Measurements from ENCODE around the gene WIPI1.
"Not testable (repeated sequence)": the region's sequence is repeated elsewhere in the genome, so short reads cannot be mapped to it uniquely, and the experiment has no call there.

Gene WIPI1, protein sequence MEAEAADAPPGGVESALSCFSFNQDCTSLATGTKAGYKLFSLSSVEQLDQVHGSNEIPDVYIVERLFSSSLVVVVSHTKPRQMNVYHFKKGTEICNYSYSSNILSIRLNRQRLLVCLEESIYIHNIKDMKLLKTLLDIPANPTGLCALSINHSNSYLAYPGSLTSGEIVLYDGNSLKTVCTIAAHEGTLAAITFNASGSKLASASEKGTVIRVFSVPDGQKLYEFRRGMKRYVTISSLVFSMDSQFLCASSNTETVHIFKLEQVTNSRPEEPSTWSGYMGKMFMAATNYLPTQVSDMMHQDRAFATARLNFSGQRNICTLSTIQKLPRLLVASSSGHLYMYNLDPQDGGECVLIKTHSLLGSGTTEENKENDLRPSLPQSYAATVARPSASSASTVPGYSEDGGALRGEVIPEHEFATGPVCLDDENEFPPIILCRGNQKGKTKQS

DNA sequence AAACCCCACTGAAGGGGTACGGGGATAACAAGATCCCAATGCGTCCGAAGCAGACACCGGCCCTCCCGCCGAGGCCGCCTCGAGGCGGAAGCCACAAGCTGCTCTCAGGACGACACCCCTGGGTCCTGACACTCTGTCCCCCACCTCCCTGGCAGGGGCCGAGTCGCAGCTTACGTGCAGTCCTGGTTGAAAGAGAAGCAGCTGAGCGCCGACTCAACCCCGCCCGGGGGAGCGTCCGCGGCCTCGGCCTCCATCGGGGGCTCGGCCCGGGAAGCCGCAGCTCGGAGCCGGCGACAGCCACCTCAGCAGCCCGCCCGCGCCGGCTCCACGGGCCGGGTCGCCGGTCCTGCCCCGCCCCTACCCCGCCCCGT is at the start of gene WIPI1:
Gene WIPI1 (minus strand): TSS at position 329 of the 371 bp plus-strand sequence. CDS start 75 bp downstream, at position 254.
- DNase-seq: peak in 8 of 14 donors; percentile 42 to 87 (median 81)

DNA sequence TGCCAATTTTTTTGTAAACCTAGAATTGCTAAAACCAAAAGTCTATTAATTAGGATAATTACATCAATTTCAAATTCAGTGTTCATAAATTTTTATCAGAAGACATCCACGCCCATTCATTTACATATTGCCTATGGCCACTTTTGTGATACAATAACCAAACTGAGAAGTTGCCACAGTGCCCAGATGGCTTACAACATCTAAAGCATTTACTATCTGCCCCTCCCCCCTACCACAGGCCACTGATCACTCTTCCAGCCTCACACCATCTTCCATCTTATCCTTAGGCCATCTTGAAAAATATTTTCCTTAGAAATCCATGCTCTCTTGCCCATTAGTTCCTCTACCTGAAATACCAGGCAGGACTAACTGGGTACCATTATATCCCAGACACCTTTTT is 48.7 kb upstream of the WIPI1 start:
- DNase-seq: no peak

DNA sequence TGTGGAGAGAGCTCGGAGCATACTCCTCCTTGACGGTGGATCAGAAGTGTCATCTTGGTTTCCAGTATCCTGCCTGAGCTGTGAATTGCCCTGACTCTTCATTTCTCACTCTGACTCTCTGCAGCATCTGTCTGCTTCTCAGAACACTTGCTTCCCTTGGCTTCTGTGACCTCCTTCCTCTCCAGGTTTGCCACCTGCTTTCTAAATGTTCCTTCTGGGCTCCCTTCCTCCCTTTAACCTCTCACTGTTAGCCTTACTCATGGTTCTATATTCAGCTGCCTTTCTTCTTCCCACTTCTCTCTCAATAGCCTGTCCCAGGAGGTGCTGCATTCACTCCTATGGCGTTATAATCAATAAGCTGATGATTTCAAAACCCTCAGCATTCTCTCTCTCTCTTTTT is 43.8 kb upstream of the WIPI1 start:
- no peak for DNase-seq

DNA sequence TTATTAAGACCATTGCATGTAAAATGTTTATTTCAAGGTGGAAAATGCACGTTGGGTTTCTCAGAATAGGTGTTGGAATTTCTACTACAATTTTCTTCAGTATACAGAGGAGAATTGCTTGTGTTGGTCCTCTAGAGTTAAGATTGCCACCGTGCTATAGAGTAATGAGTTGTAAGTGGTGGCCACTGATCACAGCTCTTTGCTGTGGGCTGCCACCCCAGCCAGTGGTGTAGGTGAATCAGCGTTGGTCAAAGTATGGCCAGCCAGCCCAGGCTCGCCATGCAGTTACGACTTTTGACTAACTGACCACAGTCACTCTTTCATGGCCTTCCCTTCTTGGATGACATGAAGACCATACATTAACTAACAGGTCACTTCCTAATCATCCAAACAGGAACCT is 42.3 kb upstream of the WIPI1 start:
- no peak for DNase-seq

DNA sequence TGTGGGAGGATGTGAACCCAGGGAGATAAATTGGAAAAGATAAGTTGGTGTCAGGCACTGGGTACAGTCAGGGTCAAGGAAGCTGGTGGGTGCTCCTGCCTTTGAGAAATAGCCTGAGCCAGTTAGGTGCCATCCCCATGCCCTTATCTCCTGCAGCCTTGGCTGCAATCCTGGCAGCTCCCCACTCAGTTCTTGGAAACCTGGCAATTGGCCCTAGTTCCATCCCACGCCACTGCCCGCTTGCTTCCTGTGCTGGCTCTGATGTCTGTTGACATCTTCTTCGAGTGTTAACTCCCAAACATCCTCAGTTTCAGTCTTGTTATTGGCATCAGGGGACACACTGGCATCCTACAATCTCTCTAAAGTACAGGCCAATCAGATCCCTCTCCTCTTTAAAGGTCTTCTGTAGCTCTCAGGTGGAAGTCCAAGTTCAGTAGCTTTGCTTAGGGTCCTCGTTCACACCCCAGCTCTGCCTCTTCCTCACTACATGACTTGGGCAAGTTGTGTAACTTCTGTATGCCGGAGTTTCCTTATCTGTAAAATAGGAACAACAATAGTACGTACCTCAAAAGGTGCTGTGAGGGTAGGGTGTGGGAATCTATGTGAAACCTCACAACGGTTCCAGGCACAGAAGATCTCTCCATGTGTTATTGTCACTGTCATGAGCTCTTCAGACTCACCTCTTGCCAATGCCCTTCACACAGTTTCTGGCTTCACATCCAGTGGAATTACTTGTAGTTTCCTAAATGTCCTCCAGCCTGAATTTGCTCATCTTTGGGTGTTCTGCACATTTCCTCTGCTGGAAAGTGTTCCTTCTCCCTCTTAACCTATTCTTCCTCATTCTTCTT is 41.4 kb upstream of the WIPI1 start:
- DNase-seq: peak in 1 of 14 donors; percentile 27

DNA sequence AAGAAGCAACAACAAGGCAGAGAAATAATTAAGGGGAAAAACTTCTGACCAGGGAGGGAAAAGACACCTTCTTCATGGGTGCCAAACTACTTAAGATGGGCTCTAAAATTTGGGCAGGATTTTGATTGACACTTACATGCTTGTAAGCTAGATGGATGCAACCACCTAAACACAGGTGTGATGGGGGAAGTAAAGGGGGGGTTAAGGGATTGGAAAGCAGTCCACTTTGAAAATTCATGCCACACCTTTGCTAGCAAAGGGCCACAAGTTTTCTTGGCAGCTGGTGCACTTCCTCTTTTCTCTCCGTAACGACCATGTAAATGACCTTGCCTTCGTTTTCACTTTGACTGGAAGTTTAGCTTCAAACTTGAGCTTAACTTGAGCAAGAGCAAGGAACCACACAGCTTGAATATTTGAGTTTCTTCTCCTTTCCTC is 40.6 kb upstream of the WIPI1 start:
- peak in 2 of 14 donors; percentile 3 to 22 for DNase-seq

DNA sequence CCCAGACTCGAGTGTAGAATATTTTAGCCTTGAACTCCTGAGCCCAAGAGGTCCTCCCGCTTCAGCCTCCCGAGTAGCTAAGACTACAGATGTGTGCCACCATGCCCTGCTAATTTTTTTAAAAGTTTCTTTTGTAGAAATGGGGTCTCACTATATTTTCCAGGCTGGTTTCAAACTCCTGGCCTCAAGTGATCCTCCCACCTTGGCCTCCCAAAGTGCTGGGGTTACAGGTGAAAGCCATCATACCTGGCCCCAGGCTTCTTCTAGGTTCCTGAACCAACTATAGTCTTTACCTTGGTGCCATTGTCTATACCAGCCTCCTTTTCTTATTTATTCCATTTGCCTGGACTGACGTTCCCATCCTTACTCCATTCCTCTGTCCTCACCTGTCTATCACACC is 37.8 kb upstream of the WIPI1 start:
- DNase-seq: no peak

DNA sequence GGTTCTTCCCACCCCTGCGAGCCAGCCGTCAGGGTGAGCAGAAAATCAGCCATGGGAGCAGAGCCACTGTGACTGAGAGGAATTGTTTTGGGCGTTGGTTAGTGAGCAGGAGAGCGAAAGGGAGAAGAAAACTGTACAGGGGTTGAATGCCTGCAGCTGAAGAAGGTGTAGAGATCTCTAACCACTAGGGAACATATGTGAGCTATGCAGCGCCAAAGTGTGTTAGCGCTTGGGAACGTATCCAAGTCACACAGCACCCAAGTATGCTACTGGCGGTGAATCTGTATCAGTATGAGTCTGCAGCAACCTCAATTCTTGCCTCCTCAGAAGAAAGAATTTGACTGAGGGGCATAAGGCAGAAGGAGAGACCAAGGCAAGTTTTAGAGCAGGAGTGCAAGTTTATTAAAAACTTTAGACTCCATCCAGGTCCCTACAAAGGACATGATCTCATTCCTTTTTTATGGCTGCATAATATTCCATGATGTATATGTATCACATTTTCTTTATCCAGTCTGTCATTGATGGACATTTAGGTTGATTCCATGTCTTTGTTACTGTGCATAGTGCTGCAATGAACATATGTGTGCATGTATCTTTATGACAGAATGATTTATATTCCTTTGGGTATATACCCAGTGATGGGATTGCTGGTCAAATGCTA is 35.2 kb upstream of the WIPI1 start:
- not testable (repeated sequence) for DNase-seq

DNA sequence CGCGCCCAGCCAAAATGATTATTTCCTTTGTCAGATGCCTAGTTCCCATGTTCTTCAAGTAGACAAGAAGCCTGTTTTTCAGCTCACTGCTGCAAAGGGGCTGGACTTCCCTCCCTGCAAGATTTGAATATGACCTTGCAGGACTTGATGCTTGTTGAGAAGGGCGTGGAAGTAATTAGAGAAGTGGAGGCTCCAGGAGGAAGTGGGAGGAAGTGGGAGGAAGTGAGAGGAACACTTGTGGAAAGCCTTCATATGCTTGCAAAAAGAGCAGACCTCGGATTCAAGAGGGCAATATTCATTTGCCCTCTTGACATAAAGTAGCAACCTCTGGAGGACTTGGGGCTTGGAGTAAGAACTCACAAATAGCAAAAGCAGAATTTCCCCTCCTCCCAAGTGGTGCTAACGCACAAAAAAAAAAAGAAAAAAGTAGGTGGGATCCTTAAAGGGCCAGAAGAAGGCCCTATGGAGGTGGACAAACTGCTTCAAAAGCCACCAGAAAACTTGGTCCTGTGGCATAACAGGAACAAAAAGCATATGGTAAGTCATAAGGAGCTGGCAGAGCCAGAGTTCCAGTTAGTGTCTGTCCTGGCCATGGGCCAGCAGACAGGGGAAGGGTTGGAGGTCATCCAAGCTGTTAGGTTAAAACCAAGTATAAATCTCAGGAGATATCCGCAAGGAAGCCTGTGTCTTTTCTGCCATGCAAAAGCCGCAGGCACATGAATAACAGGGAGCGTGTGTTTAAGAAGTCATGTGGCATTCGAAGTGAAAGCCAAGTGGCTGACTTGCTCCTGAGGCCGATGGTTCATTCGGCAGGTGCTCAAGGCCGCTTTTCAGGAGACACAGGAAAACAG is 34.3 kb upstream of the WIPI1 start:
- peak in 4 of 14 donors; percentile 14 to 19 (median 17) for DNase-seq

DNA sequence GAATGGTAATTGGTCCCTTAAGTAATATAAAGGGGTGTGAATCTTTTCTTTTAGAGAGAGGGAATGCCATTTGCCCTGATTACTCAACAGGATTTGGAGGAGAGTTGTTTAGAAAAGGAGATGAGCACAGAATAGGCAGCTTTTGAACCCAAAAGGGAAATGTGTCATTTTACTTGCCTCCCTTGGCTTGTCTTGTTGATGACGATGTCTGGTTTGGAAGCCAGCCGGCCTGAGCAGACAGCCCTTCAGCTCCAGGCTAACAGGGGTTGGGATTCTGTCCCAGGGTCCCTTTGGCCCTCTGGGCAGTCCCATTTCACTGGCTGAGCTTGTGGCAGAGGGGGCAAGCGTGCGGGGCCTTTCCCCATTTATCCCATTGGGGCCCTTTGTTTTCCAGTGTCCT is 32.6 kb upstream of the WIPI1 start:
- peak in 1 of 14 donors; percentile 6 for DNase-seq

DNA sequence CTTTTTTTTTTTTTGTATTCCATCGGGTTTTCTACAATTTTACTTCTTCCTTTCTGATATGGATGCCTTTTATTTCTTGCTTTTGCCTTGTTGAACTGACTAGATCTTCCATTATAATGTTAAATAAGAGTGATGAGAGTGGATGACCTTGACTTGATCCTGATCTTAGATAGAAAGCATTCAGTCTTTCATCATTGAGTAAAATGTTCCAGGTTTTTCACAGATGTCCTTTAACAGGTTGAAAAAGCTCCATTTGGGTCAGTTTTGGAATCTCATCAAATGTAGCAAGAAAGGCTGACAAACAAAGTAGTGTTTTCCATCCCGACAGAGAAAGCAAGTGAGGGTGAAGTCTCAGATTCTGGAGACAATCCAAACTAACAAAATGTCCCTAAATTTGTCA is 27.2 kb upstream of the WIPI1 start:
- no peak for DNase-seq

DNA sequence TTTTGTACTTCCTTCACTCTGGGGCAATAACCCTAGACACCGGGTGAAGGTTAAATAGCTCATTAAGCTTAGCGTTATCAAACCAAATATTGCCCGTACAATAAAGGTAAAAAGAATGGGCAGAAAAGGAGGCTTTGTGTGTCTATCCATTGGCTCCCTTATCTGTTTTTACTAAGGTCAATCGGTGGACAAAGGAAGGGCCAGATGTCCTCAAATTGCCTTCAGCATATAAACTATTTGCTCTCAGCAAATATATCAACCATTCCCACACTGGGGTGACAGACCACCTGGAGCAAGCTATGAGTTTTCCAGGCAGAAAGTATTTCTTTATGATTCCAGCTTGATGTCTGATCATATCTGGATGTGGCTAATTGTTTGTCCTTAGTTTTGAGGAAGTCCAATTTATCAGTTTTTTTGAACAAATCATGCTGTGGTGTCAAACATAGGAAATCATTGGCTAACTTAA is 25.3 kb upstream of the WIPI1 start:
- no peak for DNase-seq

DNA sequence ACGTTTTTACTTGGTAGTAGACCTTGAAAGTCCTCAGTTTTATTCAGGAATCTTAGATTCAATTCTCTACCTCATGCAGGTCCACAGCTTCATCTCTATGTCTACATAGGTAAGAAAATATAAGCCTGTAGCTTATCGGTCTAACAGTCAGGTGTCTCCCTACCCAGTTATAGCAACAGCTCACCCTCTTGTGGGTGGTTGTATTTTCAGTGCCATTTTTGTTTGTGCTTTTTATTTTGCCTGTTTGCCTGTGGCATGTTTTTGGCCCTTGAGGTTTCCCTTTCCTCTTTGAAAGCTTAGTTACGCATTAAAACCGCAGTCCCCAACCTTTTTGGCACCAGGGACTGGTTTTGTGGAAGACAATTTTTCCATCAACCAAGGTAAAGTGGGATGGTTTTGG is 23.6 kb upstream of the WIPI1 start:
- no peak for DNase-seq

DNA sequence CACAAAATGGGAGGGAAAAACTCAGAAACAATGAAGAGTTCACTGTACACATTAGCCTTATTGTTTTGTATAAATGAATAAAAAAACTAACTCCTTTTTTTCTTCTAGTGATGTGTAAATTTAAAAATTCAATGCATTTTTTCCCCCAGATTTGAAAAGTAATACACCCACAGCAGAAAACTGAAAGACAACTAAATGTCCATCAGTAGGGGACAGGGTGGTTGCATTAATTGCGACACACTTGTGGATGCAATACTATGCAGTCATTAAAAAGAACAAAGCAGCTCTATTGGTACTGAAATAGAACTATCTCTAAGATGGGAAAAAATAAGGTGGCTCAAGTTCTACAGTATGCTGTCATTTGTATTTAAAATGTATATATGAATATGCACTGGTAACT is 13.7 kb upstream of the WIPI1 start:
- no peak for DNase-seq

DNA sequence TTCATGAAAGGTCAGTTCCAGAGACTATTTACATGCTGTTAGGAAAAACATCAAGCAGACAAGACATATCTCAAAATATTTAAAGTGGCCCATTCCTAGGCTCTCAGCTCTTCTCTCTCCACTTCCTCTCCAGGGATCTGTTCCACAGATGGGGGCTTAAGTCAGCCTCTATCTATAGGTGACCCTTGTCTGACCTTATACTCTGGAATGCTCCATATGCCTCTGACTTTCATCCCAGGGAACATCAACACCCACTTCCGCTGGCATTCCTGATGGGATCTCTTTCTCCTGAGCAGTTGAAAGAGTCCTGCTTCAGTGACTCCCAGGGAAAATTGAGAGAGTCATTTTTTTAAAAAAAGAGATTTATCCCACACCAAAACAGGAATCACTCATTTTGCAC is 11.5 kb upstream of the WIPI1 start:
- DNase-seq: no peak

DNA sequence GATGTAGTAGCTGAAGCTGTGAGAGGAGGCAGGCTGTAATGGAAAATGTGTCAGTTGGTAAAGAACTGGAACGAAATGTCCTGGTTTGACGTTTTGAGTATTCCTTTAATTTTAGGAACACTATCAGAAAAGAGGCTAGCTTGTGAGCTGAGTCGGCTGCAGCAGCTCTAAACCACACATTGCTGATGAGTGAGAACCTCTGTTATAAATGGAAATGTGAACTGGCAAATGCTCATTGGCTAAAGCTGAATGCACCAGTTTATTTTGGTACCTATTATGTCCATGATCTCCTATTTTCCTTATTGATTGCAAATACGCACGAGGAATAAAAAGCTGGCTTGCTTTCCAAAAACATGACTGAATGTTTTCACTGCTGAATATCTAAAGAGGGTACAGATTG is 11.0 kb upstream of the WIPI1 start:
- no peak for DNase-seq

DNA sequence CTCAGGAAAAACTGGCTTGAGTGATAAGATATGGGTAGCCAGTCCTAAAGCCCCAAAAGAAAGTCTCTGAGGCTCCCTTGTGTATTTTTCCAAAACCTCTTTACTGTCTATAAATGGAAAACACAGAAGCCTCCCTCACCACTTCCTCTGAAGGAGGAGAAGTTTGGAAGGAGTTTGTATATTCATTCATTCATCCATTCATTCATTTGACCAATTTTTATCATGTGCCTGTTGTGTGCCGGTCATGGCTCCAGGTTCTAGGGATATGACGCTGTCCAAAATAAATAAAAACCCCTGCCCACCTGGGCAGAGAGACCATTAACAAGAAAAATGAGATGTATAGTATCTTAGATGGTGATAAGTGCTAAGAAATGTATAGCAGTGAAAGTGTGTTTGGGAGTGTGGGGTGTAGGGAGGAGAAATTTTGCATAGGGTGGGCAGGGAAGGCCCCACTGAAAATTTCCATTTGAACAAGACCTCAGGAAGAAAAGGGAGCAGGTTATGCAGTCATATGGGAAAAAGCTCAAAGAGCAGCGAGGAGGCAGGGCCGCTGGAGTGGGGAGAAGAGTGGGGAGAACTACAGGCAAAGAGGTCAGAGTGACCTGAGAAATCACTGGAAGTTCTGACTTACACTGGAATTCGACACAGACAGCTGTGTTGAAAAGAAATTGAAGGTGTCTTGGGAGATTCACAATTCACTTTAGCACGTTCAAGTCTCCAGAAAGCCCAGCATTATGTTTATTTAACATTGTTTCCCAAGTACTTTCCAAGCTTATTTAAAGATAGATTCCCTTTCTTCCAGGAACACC is 6.1 kb upstream of the WIPI1 start:
- DNase-seq: no peak

DNA sequence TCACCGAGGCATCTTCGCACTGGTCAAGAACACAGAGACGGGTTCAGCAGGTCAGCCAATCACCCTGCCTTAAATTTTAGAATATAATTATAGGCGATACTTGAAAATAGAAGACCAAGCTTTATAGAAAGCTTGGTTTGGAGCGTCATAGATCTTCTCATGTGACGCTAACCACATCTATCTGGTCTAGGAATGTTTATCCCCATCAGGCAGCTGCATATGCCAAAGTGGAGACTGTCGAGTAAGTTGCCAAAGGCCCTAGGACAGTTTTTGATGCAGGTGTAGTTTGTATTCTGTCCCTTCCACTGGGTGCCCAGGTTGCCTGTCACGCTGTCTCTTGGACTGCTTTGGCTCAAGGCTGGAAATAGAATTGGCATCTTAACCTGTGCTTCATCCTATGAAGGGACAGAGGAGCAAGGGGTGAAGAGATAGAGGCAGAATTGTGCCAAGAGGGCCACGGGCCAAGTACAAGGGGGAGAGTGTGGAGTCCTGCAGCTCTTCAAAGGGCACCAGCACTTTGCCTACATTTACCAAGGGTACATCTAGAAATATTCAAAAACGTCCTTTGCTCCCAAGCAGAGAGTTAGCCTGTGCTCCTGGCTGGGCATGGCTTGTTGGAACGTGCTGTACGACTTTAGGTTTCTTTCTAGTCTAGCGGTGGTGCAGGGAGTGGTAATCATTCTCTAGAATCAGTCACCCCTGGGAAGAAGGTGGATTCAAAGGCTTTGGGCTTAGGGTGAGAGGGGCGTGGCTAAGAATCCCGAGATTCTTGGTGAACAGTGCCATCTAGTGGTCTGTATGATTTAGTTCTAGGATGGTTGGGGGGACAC is 5.3 kb upstream of the WIPI1 start:
- DNase-seq: peak in 9 of 14 donors; percentile 15 to 83 (median 25)

DNA sequence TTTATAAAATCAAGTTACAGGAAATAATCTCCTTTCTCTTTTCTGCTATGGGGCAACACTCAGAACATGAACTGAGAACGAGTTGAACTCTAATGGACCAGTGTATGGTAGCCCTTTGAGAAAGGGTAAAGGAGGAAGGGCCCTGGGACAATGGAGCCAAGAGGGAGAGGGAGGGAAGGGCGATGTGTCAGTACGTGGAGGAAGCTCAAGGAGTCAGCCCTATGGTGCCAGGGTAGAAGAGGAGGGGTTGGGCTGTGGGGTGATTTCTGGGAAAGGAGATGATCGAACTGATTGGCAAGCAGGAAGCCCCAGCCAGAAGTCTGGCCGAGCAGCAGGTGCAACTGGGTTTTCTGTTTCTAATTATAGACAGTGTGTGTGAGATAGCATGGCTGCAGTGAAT is 4.3 kb upstream of the WIPI1 start:
- DNase-seq: peak in 1 of 14 donors; percentile 14

DNA sequence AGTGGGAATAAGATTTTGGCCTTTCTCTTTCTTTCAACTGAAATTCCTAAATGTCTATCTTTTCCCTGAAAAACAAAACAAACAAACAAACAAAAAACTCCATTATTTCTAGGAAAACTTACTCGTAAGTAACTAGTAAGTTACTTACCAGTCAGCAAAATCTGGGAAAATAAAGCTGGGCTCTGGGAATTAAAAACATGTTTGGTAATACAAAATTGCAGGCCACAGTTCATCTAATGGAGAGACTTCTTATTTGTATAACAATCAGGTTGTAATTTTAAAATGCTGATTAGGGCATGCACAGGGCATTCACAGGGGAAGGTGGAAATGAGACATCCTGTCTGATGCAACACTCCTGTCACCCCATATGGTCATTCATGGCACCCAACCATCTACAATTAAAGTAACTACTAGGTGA is 3.8 kb upstream of the WIPI1 start:
- DNase-seq: no peak
